OCI-M2 (cell line): ENCODE results near the gene RAX.

ENCODE experiments used
- DNase-seq: peaks from one replicate; lab custom pipeline; 2025; ENCODE audit not compliant: unreplicated experiment; lab: John Stamatoyannopoulos, UW

Gene RAX

GRCh38 chr18:59272891-59273758 lies at the start of gene RAX:
RAX (minus strand) TSS chr18:59273454; CDS start chr18:59273206, 248 bp downstream.
- no peak for DNase-seq

DNA sequence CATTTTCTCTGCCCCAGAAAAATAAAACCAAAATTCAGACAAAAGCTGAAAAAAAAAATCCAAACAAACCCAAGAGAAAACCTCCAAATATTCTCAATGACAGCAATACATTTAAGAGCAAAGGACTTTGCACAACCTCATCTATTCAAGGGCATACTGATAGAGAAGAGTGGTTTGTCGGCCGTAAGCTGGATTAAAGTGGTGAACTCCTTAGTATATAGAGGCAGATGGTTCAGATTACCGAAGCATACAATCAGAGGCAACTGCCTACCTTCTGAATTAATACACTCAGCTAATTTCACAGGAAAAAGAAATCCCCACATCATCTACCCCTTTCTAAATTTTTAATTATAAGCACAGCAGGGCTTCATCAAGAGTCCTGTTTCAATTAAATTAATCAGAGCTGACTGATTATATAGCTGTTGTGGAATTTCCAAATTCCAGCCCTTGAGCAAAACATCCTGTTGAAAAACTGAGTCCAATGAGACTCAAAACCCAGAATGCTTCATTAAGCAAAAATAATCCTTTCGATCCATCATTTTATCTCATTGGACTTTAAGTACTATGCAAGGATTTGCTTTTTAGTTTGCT lies 45.3 kb upstream of the RAX start, which contains the start of gene CPLX4:
Gene CPLX4 (minus strand): TSS at position 190 of the 591 bp plus-strand sequence. CDS start 187 bp downstream, at position 3.
- DNase-seq, result no peak

DNA sequence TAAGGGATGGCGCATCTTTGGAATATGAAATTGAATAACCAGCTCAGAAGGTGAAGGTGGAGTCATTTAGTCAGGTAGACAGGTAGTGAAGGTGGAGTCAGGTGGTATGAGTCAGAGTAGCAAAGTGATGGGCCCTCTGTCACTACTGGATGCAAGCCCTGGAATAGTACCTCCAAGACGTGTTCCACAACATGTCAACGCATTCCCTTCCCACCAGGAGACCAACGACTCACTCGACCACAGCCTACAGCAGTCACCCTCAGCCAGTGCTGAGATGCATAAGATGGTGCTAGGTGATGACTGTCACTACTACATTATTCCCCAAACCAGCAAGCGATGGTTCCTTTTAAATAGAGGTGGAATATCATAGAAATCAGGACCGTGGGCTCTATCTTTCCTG lies 38.4 kb upstream of the RAX start:
- no peak for DNase-seq

GRCh38 chr18:59308938-59309260 lies 35.6 kb upstream of the RAX start:
- DNase-seq, result no peak

GRCh38 chr18:59308248-59308937 lies 35.1 kb upstream of the RAX start:
- no peak for DNase-seq

GRCh38 chr18:59306640-59307039 lies 33.4 kb upstream of the RAX start:
- no peak for DNase-seq

DNA sequence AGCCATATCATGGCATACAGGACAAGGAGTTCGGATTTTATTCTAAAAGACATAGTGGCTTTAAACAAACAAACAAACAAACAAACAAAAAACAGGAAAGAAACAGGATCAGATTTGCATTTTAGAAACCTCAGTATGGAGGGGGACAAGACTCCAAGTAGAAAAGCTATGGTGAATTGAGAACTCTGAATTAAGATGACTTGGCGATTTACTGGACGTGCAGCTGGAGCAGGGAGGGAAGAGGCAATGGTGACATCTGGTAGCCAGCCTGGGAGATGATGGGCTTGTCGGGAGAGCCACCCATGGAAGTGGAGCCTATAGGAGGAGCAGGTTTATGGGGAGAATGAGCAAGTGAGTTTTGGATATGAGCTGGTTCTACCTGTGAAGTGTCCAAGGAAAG lies 32.0 kb upstream of the RAX start:
- DNase-seq, result no peak

DNA sequence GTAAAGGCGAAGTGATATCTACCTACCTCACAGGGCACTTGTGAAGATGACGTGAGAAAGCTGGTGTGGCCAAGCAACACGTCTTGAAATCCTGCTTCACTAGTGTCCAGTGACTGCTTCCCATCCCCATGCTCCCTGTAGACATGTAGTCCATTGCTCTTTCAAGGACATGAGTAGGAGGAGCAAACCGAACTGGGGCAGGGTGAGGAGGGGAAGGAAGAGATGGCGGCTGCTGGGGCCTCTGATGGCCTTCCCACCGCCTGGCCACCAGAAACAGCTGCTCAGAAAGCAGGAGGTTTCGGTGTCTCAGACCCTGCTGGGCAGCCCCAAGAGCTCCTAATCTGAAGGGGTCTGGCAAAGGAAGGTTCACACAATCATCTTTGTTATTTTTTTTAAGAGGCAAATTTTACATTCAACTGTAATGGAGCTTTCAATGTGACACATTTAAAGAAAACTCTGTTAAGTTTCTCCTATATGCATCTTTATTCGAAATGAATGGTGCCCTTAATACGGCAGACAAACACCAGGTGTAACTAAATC lies 30.5 kb upstream of the RAX start:
- DNase-seq, result no peak

DNA sequence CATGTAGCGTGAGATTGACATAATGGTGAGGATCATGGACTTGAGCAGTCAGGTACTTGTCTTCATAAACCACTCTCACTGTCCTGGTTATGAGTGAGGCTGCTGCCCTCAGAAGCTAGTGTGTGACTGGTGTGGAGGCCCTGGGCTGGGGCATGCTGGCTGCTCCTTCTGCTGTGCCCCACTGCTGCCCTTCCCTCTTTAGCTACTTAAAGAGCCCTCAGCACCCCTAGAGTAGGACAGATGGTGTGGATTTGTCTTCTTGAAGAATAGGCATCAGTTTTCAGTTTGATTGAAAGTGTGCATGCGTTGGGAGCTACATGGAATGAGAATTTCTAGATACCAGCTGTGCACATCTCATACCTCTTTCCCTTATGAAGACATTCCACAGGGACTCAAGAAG lies 29.8 kb upstream of the RAX start:
- DNase-seq, result no peak

- DNase-seq, result no peak
Observed at GRCh38 chr18:59301929-59302328, 28.7 kb upstream of the RAX start.

GRCh38 chr18:59300676-59301285 lies 27.5 kb upstream of the RAX start:
- no peak for DNase-seq

GRCh38 chr18:59298871-59299270 lies 25.6 kb upstream of the RAX start:
- DNase-seq, result no peak

GRCh38 chr18:59293317-59293716 lies 20.1 kb upstream of the RAX start:
- DNase-seq, result no peak

- DNase-seq, result no peak
Observed at GRCh38 chr18:59286341-59286740, 13.1 kb upstream of the RAX start.

- no peak for DNase-seq
Observed at GRCh38 chr18:59282341-59282740, 9.1 kb upstream of the RAX start.

- DNase-seq, result no peak
Observed at GRCh38 chr18:59279722-59280121, 6.5 kb upstream of the RAX start.

- no peak for DNase-seq
Observed at GRCh38 chr18:59279193-59279592, 5.9 kb upstream of the RAX start.

DNA sequence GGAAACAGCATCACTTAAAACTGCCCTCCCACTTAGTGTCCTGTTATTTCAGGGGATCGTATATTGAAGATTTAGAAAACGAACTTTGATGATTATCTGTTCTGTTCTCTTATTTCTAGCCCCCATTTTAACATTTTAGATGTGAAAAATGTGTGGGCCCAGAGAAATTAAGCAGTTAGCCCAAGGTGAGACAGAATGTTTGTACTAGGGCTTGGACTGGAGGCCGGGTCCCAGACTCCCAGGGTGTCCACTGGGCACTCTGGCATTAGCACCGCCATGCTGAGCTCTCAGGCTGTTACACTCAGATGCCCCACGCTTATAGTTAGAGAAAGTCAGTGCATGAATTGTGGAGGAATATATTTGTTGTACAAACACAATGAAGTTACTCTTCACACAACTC lies 5.5 kb upstream of the RAX start:
- no peak for DNase-seq

DNA sequence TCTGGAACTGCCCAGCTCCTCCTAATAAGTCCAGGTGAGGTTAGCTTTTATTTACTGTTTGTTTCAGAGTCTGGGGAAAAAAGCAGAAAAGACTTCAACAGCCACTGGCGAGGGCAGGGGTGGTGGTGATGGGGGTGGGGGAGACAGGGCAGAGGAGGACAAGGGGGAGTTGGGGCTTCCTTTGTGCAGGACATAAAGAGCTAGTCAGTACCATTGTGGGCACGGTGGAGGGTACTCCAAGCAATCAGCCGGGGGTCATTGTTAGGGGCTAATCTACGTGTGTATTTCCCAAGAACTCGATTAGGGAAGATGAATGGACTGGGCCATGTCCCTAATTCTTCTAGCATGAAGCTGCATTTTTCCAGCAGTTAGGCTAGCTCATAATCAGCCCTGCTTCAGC lies 2.8 kb upstream of the RAX start:
- DNase-seq, result no peak

DNA sequence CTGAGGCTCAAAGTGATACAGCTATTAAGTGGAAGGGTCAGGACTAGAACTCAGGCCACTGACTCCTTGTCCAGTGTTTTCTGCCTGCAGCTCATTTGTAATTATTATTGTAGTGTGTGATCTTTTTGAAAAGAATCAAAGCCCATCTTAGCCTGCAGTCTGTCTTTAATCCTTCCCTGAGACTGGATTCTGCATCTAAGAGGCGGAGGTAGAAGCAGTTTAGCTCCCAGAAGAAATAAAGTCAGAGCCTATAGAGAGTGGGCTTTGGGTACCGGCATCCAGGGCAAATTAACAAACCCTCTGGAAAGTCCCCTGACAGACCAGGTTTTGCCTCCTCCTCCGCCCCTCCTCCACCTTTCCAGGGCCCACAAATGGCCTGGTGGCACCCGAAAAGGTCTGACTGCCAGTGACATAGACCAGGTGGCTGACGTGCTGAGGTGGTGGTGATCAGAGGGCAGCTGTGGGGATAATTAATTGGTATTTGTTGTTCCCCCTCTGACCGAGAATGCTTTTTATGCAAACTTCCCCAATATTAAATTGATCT lies 2.2 kb upstream of the RAX start:
- no peak for DNase-seq

- no peak for DNase-seq
Observed at GRCh38 chr18:59274533-59274928, 1.3 kb upstream of the RAX start.
